GM12892 (cell line): ENCODE results near the gene DOCK2.

Experiments used
- POLR2A ChIP-seq: IDR thresholded peaks from 2 replicates; pipeline ENCODE4 v1.6.1; 2011; ENCODE audit warnings: low read depth, low read length, control low read depth
- TAF1 ChIP-seq: IDR thresholded peaks from 2 replicates; pipeline ENCODE4 v1.6.1; 2011; ENCODE audit warnings: low read depth, mild to moderate bottlenecking, control low read depth, low read length, borderline replicate concordance

GRCh38 chr5:169933127-169933526 lies 296.1 kb downstream of the DOCK2 start:
- TF ChIP-seq POLR2A (no peak), TAF1 (no peak)
